ENCODE results near the gene EPAS1. TPM values are rescaled to one million over a fixed set of nuclear protein-coding genes. Genes with fewer than 3 reads are reported as not detected.
A peak's percentile ranks its signal among the peaks of the same experiment; 100 is the strongest.

The EPAS1 gene
- total and polyA plus RNA-seq, 2 of the 8 experiments (the other 6 are each of a cell fraction or from before 2014, with no cell fraction given) = 2.0 to 4.9 TPM

DNA sequence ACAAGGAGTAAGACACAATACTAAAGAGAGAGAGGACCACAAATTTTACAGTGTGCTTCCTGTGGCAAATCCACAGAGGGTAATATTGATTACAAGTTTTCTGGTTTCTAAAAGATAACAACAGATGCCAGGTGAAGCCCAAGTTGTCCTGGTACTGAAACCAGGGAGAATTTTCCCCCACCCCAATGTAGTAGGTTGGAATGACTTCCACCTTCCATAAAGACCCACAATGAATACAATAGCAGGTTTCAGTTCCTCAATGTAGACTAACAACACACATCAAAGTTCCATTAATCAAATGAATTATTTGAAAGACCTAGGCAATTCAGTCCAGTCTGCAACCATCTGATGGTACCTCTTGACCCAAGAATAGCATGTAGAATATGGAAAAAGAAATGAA, 138.1 kb downstream of the EPAS1 start:
- no peak overlapping the region for H3K4ac ChIP-seq (replicated peaks; ENCODE audit: insufficient read length, low read depth, low read length)
- no peaks in the 10 kb centered on the region for H3K36me3 ChIP-seq (ENCODE audit: control insufficient read depth in 2 of 4, insufficient read depth in 4 of 4, low read length in 3 of 4)
- no peak overlapping the region for H2AK5ac ChIP-seq (ENCODE audit: low read depth, low read length)
- no peak overlapping the region for H2BK5ac ChIP-seq (ENCODE audit: low read depth, low read length)
- no peak overlapping the region for H4K5ac ChIP-seq (ENCODE audit: insufficient read length, low read depth, low read length)
- no peaks in the 10 kb centered on the region for H3K79me2 ChIP-seq (ENCODE audit: control insufficient read depth in 1 of 2, insufficient read depth in 2 of 2, low read length in 2 of 2)
- no peak overlapping the region for H2BK15ac ChIP-seq (ENCODE audit: low read length)
- no peak overlapping the region for H4K8ac ChIP-seq (ENCODE audit: extremely low read depth, insufficient read depth, low read length)
- no peak overlapping the region for H3K56ac ChIP-seq (replicated peaks; ENCODE audit: insufficient read length, low read depth, low read length)
- no peak overlapping the region for H4K91ac ChIP-seq (replicated peaks; ENCODE audit: insufficient read length, low read length)
- no peak overlapping the region for H3K14ac ChIP-seq (ENCODE audit: insufficient read length)
- no peak overlapping the region for H3K4me3 ChIP-seq (ENCODE audit: extremely low read depth in 1 of 4, insufficient read depth in 2 of 4, low read depth in 3 of 4, low read length in 4 of 4)
- no peaks in the 10 kb centered on the region for H4K20me1 ChIP-seq (replicated peaks in 1 of 2; ENCODE audit: control insufficient read depth in 1 of 2, insufficient read depth in 2 of 2, low read length in 2 of 2)
- no peaks in the 10 kb centered on the region for H3K79me1 ChIP-seq (ENCODE audit: low read depth, low read length)
- peaks cover 0 to 6% (median 5%) of the 10 kb centered on the region in 4 experiments; a peak in 4 of 7 replicates for H3K4me1 ChIP-seq (replicated peaks in 1 of 4; ENCODE audit: control insufficient read depth in 3 of 4, insufficient read depth in 4 of 4, low read length in 3 of 4)
- H3K23me2 ChIP-seq (ENCODE audit: low read depth, low read length) = no peaks in the 10 kb centered on the region
- no peak overlapping the region for H3K9ac ChIP-seq (replicated peaks in 1 of 4; ENCODE audit: extremely low read depth in 1 of 4, low read depth in 3 of 4, low read length in 3 of 4)
- CTCF ChIA-PET (ENCODE audit: partially characterized antibody) = interaction anchor here (0.6 to 1.3 kb wide), 4 partner anchors 21 to 364 kb away, joined by 3 read pairs; no protein-coding TSS in a partner anchor
- no peak overlapping the region for H3K18ac ChIP-seq (ENCODE audit: extremely low read depth, low read length)
- H3K23ac ChIP-seq (ENCODE audit: insufficient read length) = no peak overlapping the region
- TF ChIP-seq KDM1A (IDR thresholded peaks at IDR 0.05; ENCODE audit: borderline replicate concordance, low read length) = no peak
- TF ChIP-seq, protein P1, sequence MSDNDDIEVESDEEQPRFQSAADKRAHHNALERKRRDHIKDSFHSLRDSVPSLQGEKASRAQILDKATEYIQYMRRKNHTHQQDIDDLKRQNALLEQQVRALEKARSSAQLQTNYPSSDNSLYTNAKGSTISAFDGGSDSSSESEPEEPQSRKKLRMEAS (IDR thresholded peaks at IDR 0.05) = no peak
- TF ChIP-seq CREB1 (IDR thresholded peaks at IDR 0.05) = no peak
- no peak for TF ChIP-seq ZNF274 (IDR thresholded peaks at IDR 0.05; ENCODE audit: borderline replicate concordance, extremely low read depth, low read length)
- TF ChIP-seq KDM5A (IDR thresholded peaks at IDR 0.05; ENCODE audit: low read length) = no peak
- TF ChIP-seq EP300 (IDR thresholded peaks at IDR 0.05; ENCODE audit: borderline replicate concordance in 1 of 2, low read depth in 2 of 2, low read length in 2 of 2) = no peak
- TF ChIP-seq RXRA (IDR thresholded peaks at IDR 0.05; ENCODE audit: insufficient read depth, low read depth, low read length) = no peak
- TF ChIP-seq, protein P2, sequence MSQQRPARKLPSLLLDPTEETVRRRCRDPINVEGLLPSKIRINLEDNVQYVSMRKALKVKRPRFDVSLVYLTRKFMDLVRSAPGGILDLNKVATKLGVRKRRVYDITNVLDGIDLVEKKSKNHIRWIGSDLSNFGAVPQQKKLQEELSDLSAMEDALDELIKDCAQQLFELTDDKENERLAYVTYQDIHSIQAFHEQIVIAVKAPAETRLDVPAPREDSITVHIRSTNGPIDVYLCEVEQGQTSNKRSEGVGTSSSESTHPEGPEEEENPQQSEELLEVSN (IDR thresholded peaks at IDR 0.05) = no peak
- FAIRE-seq (no peak), DNase-seq (ENCODE audit: low read depth in 1 of 2, low spot score in 2 of 2) (no peak)
- H2BK12ac ChIP-seq (ENCODE audit: low read depth, low read length) = no peak overlapping the region
- H3K4me2 ChIP-seq (ENCODE audit: insufficient read depth in 1 of 2, low read depth in 2 of 2, low read length in 2 of 2) = no peak overlapping the region
- POLR2A ChIA-PET (ENCODE audit: partially characterized antibody) = interaction anchor here (0.6 kb wide), 1 partner anchor 26 kb away, joined by 3 read pairs; no protein-coding TSS in a partner anchor
- peak overlapping the region; percentile 51 for H2BK120ac ChIP-seq (replicated peaks; ENCODE audit: low read depth, low read length)
- H2AFZ ChIP-seq (ENCODE audit: low read length) = no peak overlapping the region
- H3K9me3 ChIP-seq (ENCODE audit: insufficient read depth in 2 of 2, low read depth in 1 of 2, low read length in 1 of 2) = no peaks in the 10 kb centered on the region
- H3K27ac ChIP-seq (ENCODE audit: low read depth, low read length) = no peak overlapping the region
- H2BK20ac ChIP-seq (ENCODE audit: low read length) = peak overlapping the region; percentile 13; the same call in 1 of the 2 replicates
- no peaks in the 10 kb centered on the region for H3K27me3 ChIP-seq (replicated peaks in 1 of 4; ENCODE audit: control insufficient read depth in 3 of 4, extremely low read depth in 1 of 4, insufficient read depth in 3 of 4, low read length in 3 of 4)
